Stimulated activated CD4-positive, alpha-beta T cell treated with anti-CD3 and anti-CD28 coated beads, Interleukin-12 subunit alpha, Interleukin-12 subunit beta, amount 100 ng/mL, for 24 hours (primary cell): ENCODE data around the gene PEX7.
A peak's percentile ranks its signal among the peaks of the same experiment; 100 is the strongest.
"Not testable (repeated sequence)": the region's sequence is repeated elsewhere in the genome, so short reads cannot be mapped to it uniquely, and the experiment has no call there.

Source experiments
- DNase-seq, 2 experiments: peaks; one replicate each; pipeline ENCODE4 v3.0.0-alpha.2; 2020; ENCODE audit warnings: low read depth in 2 of 2

PEX7 gene

DNA sequence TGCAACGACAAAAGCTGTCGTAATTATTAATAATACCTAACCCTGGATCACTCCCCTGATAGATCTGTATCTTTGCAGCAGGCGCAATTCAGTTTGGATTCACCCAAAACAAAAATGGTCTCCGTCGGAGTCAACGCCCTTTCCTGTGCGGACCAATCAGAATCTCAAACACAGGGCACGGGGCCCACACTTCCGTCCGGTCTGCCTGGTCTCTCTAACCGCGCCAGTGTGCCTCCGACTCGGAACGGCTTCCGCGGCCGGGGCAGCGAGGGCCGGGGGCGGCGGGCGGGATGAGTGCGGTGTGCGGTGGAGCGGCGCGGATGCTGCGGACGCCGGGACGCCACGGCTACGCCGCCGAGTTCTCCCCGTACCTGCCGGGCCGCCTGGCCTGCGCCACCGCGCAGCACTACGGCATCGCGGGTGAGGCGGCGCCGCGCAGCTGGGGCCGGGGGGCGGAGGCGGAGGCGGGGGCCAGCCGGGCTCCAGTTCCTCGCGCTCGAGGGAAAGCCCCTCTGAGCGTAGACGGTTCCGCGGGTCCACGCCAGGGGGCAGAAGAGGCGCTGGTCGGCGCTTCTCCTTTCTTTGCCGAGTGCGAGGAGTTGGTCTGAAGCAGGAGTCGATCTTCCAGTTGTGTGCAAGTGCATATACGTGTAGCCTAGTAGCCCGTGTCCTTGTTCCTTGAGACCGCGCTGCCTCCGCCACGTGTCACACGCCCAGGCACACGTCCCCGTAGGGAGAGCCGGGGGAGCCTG, at the start of gene PEX7:
PEX7 (plus strand) TSS at position 217 of the 752 bp plus-strand sequence; CDS start at position 291, 74 bp downstream.
- peak; percentile 74 to 83 for DNase-seq

GRCh38 chr6:136772685-136773472, 49.5 kb upstream of the PEX7 start:
- DNase-seq: no peak

DNA sequence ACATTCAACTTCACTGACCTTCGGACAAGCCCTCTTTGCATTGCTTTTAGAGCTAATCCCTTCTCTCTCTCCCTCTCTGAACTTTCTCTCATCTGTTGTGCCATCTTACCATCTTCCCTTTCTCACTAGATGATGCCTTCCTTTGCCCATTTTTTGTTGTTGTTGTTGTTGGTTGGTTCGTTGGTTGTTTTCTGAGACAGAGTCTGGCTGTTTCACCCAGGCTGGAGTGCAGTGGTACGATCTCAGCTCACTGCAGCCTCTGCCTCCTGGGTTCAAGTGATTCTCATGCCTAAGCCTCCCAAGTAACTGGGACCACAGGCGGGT, 49.0 kb upstream of the PEX7 start:
- no peak for DNase-seq

- DNase-seq: no peak
Observed at GRCh38 chr6:136774228-136775041, 48.0 kb upstream of the PEX7 start.

GRCh38 chr6:136775081-136775480, 47.3 kb upstream of the PEX7 start:
- no peak for DNase-seq

DNA sequence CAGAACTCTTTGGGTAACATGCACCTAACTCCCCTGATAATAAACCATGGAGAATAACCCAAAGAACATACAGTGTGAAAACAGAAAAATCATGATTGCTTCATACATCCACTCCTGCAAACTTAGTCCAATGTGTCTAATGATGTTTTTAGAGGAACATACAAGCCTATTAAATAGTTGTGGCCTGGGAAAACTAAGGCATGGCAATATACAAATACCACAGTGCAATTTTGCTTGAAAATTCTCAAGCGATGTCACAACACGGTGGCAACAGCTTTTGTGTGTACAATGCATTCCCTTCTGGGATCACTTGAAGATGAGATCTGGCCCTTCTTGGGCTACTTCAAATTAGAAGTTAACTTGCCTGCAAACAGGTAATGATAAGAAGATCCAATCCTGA, 46.8 kb upstream of the PEX7 start:
- DNase-seq: no peak

GRCh38 chr6:136777651-136778050, 44.7 kb upstream of the PEX7 start:
- no peak for DNase-seq

DNA sequence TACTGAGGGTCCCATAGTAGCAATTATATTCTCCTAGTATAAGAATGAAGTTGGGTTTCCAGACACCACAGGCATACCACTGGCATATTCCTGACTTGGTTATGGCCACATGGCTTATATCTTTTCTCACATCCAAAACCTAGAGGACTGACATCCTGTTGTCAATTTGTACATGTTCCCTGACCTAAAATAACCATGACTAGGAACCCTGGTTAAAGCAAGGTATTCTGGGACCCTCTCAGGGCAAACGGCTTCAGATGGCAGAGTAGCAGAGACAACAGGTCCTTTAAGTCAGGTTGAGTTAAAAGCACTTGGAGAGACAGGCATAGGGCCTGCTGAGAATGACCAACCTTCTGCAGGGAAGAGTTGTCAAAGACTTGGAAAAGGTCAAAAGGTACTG, 42.7 kb upstream of the PEX7 start:
- DNase-seq: no peak

GRCh38 chr6:136780972-136781371, 41.4 kb upstream of the PEX7 start:
- no peak for DNase-seq

DNA sequence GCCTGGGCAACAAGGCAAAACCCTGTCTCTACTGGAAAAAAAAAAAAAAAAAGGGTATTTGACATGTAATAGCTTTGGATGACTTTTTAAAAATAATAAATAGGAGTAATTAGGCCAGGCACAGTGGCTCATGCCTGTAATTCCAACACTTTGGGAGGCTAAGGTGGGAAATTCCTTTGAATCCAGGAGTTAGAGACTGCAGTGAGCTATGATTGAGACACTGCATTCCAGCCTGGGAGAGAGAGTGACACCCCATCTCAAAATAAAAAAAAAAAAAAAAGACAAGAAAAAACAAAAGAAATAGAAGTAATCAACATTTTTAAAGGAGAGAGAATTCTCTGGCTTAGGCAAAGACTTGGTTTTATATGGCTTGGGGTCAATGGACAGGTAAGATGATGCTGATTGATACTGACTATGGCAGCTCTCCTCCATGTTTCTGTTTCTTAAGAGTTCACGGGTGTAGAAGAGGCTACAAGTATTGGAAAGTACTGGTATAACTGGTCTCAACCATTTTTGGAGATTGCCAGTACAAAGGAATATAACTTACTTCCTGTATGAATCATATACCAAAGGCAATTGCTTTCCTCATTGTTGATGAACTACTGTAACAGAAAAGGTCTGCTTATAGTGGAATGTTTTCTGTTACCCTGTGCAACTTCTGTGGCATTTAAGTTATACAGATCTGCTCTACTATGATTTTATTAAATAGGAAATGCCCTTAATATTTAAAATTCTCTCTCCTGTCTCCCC, 40.2 kb upstream of the PEX7 start:
- DNase-seq: no peak

- no peak for DNase-seq
Observed at GRCh38 chr6:136783021-136783420, 39.4 kb upstream of the PEX7 start.

DNA sequence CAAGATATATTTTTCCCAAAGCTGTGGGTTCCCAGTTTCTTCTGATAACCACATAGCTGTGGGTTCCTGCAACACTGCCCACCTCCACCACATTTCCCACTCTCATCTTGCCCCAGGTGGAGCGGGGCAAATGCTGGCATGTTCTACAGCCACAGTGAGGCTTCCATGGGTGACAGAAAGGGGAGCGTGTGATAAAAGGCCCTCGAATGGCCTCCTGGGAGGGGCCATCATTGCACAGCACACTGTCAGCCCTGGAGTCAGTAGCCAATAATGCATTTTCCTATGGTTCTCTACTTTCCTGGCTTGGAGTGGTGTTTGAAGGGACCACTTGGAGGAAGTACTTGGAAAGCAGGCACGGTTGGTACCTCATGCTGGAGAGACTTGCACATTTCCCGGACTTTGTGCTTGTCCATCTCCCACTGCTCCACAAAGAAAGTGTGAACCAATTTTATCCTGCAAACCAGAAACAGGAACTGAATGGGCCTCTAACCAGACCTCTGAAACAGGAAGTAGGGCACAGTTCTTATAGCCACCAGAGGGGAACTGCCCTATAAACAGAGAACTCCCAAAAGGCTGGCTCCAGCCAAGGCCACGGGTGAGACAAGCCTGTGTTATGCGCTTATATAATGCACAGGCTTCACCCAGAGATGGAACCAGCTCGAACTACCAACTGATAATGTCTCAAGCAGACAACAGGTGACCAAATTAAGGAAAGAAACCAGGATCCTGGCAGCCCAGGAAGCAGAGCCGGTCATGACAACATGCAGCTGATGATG, 38.7 kb upstream of the PEX7 start:
- no peak for DNase-seq

GRCh38 chr6:136784271-136784664, 38.1 kb upstream of the PEX7 start:
- no peak for DNase-seq

DNA sequence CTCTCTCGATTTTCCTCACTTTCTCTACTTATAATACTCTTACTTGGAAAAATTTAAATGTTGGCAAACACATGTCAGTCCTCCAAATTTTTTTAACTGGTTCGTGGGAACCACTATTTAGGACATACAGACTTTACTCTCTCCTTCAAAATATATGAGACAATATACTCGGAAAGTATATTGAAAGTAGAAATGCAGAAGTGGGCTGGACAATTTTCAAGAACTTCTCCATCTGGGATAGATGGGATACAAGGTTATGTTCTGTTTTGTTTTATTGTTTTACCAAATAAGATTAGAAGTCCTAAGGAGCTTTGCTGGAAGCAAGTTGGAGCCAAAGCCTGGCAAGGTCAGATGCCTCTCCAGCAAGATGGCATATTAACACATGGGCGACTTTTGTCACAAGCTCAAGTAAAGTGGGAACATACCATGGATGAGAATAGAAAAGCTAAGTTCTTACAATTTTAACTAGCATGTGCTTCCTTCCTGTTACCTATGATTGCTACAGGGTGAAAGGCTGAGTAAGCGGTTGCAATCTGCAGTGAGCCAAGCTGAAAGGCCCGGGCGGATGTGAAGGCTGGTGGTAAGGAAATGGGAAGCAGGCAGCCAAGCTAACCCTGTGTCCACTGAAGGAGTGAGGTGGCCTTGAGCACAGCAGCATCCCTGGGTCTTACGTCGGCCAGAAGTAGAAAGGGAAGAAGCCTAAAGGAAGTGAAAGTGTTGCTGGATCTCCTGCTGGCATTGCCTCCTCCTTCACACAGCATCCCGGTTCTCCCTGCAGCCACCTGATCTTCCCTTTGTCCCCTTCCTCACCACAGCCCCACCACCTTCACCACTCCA, 37.3 kb upstream of the PEX7 start:
- DNase-seq: peak in 1 of 2 experiments; percentile 22

- DNase-seq: no peak
Observed at GRCh38 chr6:136786658-136787057, 35.7 kb upstream of the PEX7 start.

DNA sequence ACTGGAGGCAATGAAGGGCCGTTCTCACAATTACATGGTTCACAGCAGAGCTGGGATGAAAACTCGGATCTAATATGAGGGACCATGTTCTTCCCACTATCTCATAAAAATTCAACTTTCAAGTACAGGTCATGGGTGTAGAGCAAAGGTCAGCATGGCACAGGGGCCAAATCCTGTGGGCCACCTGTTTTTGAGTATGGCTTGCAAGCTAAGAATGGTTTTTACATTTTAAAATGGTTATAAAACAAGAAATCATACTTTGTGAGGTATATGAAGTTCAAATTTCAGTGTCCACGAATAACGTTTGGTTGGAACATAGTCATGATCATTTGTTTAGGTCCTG, 34.7 kb upstream of the PEX7 start:
- no peak for DNase-seq

GRCh38 chr6:136788069-136788902, 34.1 kb upstream of the PEX7 start:
- no peak for DNase-seq

- DNase-seq: not testable (repeated sequence)
Observed at GRCh38 chr6:136789440-136789839, 33.0 kb upstream of the PEX7 start.
